Measurements from ENCODE around the gene ZBTB38. TPM values are rescaled to one million over a fixed set of nuclear protein-coding genes. Genes with fewer than 3 reads are reported as not detected.

The ZBTB38 gene
- total RNA-seq, 2 donors from 2014 or later: 33.3 to 45.6 TPM

GRCh38 chr3:141348837-141349236 lies 19.5 kb upstream of the ZBTB38 start:
- H3K27me3 Mint-ChIP-seq: peaks cover 4% of the 10 kb centered on the region
- no peak overlapping the region for H3K27ac Mint-ChIP-seq
- H3K9me3 Mint-ChIP-seq: no peaks in the 10 kb centered on the region
- no peaks in the 10 kb centered on the region for H3K4me1 Mint-ChIP-seq
- no peaks in the 10 kb centered on the region for H3K36me3 Mint-ChIP-seq (ENCODE audit: low read depth)
- no peak for ATAC-seq (replicated peaks)
- no peak overlapping the region for H3K4me3 Mint-ChIP-seq

DNA sequence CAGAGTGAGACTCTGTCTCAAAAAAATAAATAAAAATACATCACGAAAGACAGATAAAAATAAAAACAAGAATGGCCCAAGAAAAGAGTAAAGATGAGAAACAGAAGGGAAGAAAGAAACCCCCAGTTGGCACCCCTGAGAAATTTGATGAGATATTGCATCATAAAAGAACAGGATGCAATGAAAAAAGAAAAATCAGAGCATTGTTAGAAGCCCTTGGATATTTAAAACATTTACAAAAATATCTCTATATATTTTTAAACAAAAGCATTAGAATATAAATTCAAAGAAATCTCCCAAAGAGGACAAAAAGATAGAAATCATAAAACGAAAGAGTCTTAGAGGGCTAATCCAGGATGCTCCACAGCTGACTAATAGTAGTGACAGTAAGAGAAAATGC lies 18.6 kb upstream of the ZBTB38 start:
- no peak for ATAC-seq (replicated peaks)
- Mint-ChIP-seq H3K27me3 (peaks cover 8% of the 10 kb centered on the region), H3K27ac (no peak overlapping the region), H3K9me3 (no peaks in the 10 kb centered on the region), H3K4me3 (no peak overlapping the region), H3K4me1 (no peaks in the 10 kb centered on the region), H3K36me3 (ENCODE audit: low read depth) (no peaks in the 10 kb centered on the region)

DNA sequence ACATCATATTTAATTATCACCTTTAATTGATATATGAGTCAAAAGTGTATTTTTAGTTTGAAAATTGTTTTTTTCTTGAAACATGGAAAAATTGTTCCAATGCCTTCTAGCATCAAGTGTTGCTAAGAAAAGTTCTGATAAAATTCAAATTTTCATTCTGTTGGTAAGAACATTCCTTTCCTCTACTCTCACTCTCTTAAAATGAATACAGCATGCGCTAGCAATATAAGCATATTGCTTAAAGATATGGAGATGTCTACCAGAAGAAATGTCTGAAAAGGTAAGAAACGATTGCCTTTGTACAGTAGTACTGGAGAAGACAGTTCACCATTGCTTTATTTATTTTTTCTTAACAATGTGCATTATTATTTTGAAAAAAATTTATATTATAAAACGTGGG lies 17.6 kb upstream of the ZBTB38 start:
- Mint-ChIP-seq H3K4me1 (no peaks in the 10 kb centered on the region), H3K4me3 (no peak overlapping the region)

DNA sequence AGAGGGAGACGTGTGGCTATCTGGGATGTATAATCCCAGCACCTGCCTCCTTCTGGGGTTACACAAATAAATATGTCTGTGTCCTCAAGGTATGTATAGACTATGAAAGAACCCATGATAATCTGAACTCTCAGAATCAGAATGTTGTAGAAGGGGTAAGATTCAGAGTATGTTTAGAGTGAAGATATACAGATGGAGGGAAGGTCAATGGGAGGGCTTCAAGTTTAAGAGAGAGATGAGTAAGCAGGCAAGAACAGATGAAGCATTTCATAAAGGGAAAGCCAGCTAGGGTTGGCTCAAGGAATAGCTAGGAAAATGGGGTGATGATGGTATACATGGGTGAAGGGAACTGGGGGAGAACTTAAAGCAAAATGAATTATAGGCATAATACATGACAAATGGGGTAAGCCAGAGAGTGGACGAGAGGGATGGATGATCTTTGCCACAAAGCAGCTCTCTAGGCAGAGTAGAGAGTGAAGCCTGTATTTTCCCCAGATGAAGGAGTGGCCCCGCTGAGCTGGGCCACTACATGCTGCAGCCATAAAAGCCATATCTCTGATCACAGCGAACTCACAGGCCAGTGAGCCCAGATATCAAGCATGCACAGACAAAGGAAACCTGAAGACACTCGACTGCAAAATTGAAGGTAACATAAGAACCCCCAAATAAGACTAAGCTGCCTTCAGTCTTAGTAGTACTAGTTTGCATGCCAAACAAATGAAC lies 15.9 kb upstream of the ZBTB38 start:
- no peaks in the 10 kb centered on the region for H3K4me1 Mint-ChIP-seq
- no peak overlapping the region for H3K4me3 Mint-ChIP-seq
- ATAC-seq (replicated peaks): no peak

More for the DNA sequence above, 17.6 kb upstream of the ZBTB38 start:
- ATAC-seq (replicated peaks): no peak
- Mint-ChIP-seq H3K36me3 (ENCODE audit: low read depth) (no peaks in the 10 kb centered on the region), H3K9me3 (no peaks in the 10 kb centered on the region), H3K27me3 (peaks cover 8% of the 10 kb centered on the region), H3K27ac (no peak overlapping the region)

GRCh38 chr3:141353652-141354495 lies 14.4 kb upstream of the ZBTB38 start:
- ATAC-seq (replicated peaks): no peak
- no peak overlapping the region for H3K4me3 Mint-ChIP-seq
- no peaks in the 10 kb centered on the region for H3K9me3 Mint-ChIP-seq
- no peaks in the 10 kb centered on the region for H3K4me1 Mint-ChIP-seq
- H3K27ac Mint-ChIP-seq: no peak overlapping the region
- no peaks in the 10 kb centered on the region for H3K36me3 Mint-ChIP-seq (ENCODE audit: low read depth)
- peaks cover 8% of the 10 kb centered on the region for H3K27me3 Mint-ChIP-seq

More for the DNA sequence above, 15.9 kb upstream of the ZBTB38 start:
- H3K27me3 Mint-ChIP-seq: peaks cover 8% of the 10 kb centered on the region
- H3K9me3 Mint-ChIP-seq: no peaks in the 10 kb centered on the region
- H3K36me3 Mint-ChIP-seq (ENCODE audit: low read depth): no peaks in the 10 kb centered on the region
- H3K27ac Mint-ChIP-seq: no peak overlapping the region

DNA sequence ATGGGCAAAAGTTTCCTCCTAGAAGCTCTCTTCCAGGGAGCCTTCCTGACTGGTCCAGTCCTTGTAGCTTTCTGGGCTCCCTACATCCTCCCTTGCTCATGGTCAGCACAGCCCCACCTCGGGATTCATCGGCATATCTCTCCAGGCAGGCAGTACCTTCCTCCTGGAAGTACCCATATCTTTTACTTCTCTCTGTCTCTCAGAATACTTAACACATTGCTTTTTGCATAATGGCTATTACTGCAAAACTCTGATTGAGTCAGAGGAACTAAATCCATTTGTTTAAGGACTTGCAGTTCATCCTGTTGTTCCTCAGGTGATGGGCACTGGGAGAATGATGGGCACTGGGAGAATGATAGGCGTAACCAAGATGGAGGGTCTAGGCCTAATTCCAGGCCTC lies 13.8 kb upstream of the ZBTB38 start:
- Mint-ChIP-seq H3K36me3 (ENCODE audit: low read depth) (no peaks in the 10 kb centered on the region), H3K27me3 (peaks cover 5% of the 10 kb centered on the region), H3K27ac (no peak overlapping the region), H3K4me1 (no peaks in the 10 kb centered on the region), H3K9me3 (no peaks in the 10 kb centered on the region), H3K4me3 (no peak overlapping the region)
- no peak for ATAC-seq (replicated peaks)

DNA sequence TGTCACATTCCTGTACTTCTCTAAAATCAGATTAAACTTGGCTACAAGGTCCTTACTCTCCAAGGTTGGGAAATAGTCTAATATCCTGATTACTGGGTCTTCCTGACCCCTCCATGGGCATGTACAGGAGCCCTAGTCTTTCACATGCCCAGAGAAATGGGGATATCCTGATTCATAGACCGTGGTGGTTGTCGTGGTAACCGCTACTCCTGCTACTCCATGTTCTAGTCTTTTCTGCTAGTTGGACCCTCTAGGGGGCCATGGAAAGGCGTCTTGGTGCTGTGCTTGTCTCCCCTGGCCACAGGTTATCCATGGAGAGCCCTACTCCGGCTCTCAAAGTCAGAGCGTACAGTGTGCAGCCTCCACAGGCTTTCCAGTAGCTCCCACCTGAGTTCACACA lies 13.1 kb upstream of the ZBTB38 start:
- Mint-ChIP-seq H3K27me3 (peaks cover 4% of the 10 kb centered on the region), H3K36me3 (ENCODE audit: low read depth) (no peaks in the 10 kb centered on the region), H3K27ac (no peak overlapping the region), H3K4me3 (no peak overlapping the region), H3K9me3 (no peaks in the 10 kb centered on the region), H3K4me1 (no peaks in the 10 kb centered on the region)
- no peak for ATAC-seq (replicated peaks)

DNA sequence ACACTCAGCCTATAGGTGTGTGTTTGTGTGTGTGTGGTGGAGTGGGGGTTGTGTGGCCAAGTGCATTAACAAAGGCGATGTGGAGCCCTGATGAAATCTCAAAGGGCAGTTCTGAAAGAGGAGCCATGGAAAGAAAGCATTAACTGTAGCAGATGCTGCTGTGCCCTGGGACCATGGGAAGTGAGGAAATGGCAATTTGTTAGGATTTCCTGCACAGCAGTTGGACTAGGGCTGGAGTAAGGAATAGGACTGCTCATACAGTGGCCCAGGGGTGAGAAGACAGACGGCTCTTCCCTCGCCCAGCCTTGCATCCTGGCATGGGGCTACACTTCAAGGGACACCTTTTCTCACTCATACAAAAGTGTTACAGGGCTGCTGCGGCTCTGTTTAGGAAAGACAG lies 12.3 kb upstream of the ZBTB38 start:
- H3K4me1 Mint-ChIP-seq: peaks cover 5% of the 10 kb centered on the region
- no peak overlapping the region for H3K4me3 Mint-ChIP-seq
- peaks cover 4% of the 10 kb centered on the region for H3K27me3 Mint-ChIP-seq
- H3K27ac Mint-ChIP-seq: no peak overlapping the region
- ATAC-seq (replicated peaks): no peak
- no peaks in the 10 kb centered on the region for H3K36me3 Mint-ChIP-seq (ENCODE audit: low read depth)
- H3K9me3 Mint-ChIP-seq: no peaks in the 10 kb centered on the region

DNA sequence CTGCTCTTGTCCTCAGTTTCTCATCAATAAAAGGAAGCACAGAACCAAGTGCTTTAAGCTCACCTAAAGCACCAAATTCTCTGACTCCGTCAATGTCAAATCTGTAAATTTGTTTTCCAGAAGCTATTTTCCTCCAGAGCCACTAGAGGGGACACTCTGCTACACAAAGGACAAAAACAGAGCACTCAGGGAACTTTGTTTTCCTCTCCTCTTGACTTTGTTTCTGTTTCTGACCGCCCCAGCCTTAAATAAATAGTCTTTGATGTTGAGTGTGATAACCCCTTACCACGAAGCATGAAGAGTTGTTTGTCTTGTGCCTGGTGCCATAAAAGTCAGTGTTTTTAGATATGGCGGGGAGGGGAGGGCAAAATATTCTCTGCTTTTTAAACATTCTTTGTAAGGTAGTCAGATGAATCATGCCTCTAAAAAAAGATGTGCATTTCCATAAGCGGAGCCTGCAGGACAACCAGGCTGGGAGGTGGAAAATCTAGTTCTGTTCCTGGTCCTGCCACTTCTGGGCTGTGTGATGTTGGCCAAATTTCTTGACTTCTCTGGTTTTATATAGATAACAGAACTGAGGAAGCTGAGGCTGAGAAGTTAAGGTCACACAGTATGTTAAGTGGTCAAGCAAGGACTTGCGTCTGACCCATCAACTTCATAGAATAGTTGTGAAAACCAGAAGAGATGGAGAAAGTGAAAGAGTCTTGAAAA lies 7.3 kb upstream of the ZBTB38 start:
- Mint-ChIP-seq H3K9me3 (no peaks in the 10 kb centered on the region), H3K4me3 (peak overlapping the region; percentile 56), H3K27me3 (no peaks in the 10 kb centered on the region), H3K27ac (peak overlapping the region; percentile 42), H3K36me3 (ENCODE audit: low read depth) (no peaks in the 10 kb centered on the region), H3K4me1 (peaks cover 11% of the 10 kb centered on the region)
- ATAC-seq (replicated peaks): peak; percentile 81

DNA sequence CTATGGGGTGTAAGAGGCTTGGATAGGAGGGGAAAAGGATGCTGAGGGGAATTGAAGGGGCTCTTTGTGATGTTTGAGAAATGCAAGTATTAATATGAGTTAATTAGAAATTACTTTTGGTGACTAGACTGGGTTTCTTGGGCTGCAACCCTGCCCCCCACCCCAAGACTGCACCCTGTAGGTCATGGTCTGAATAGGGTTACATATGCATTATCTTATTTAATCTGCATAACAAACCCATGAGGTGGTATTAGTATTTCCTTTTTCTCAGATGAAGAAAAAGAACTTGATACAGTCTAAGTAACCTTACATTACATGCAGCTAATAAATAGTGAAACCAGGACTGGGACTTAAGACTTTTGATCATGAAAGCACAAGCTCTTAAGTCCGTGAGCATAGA lies 5.6 kb upstream of the ZBTB38 start:
- Mint-ChIP-seq H3K4me3 (no peak overlapping the region), H3K27ac (no peak overlapping the region)
- ATAC-seq (replicated peaks): no peak

GRCh38 chr3:141365201-141365600 lies 3.1 kb upstream of the ZBTB38 start:
- no peaks in the 10 kb centered on the region for H3K27me3 Mint-ChIP-seq
- no peak overlapping the region for H3K27ac Mint-ChIP-seq
- H3K4me3 Mint-ChIP-seq: no peak overlapping the region
- no peaks in the 10 kb centered on the region for H3K36me3 Mint-ChIP-seq (ENCODE audit: low read depth)
- peaks cover 26% of the 10 kb centered on the region for H3K4me1 Mint-ChIP-seq
- no peaks in the 10 kb centered on the region for H3K9me3 Mint-ChIP-seq
- no peak for ATAC-seq (replicated peaks)

More for the DNA sequence above, 5.6 kb upstream of the ZBTB38 start:
- Mint-ChIP-seq H3K4me1 (peaks cover 17% of the 10 kb centered on the region), H3K9me3 (no peaks in the 10 kb centered on the region), H3K36me3 (ENCODE audit: low read depth) (no peaks in the 10 kb centered on the region), H3K27me3 (no peaks in the 10 kb centered on the region)

DNA sequence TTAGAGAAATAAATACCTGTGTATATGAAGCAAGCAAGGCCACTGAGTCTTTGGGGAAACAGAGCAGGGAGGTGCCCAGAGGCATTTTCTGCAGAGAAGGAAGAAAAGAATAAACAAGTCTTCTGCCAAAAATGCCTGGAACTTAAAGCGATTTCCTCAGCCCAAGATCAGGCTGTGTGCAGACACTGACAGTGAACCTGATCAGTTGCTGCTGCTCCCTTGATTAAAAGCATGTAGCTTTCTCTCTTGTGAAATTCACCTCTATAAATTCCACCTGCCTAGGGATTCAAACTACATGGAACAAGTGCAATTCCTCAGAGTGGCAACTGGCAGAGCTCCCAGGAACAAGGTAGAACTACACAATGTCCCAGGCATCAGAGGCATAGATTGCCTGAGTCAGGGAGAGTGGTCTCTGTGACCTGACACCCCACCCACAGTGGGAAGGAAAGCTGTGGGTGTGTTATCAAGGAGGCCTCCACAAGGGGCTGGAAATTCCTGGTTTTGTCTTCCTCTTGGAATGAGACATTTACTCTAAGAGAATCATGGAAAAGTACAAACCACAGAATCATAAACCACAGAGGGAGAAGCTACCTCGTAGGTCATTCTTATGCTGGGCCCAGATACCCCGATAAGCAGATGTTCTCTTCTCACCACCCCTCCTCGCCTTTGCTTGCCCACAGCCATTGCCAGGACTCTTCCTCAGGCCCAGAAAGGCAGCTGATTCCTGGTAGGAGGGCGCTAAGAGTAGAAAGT lies 1.8 kb upstream of the ZBTB38 start:
- H3K4me3 Mint-ChIP-seq: no peak overlapping the region
- peaks cover 18% of the 10 kb centered on the region for H3K4me1 Mint-ChIP-seq
- no peaks in the 10 kb centered on the region for H3K9me3 Mint-ChIP-seq
- H3K27ac Mint-ChIP-seq: no peak overlapping the region
- no peak for ATAC-seq (replicated peaks)
- no peaks in the 10 kb centered on the region for H3K27me3 Mint-ChIP-seq
- no peaks in the 10 kb centered on the region for H3K36me3 Mint-ChIP-seq (ENCODE audit: low read depth)

DNA sequence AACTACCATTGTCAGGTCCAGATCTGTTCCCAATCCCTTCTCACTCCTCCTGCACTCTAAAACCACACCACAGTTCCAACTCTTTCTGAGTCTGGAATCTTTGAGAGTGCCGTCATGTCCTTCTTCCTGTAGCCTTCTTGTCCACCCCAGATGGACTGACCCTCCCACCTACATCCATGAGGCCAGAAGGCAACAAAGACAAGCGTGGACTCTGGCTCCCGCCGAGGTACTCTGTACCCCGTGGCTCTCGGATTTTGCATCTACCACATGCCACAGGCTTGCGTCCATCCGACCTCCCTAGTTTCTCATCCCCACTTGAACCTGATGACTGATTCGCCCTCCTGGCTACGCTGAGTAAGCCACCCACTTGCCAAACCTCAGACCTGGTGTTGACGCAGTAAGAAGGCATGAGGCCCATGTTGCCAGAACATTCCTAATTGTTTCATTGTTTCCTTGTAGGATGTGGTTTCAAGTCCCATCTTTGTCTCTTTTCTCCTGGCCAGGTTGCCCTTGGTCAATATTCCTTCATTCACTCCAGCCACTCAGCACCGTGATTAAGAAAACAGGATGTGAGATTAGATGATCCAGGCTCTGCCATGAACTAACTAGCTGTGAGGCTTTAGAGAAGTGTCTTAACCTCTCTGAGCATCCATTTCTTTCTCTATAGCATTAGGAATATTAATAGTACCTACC lies 1.1 kb upstream of the ZBTB38 start:
- Mint-ChIP-seq H3K27me3 (no peaks in the 10 kb centered on the region), H3K4me3 (no peak overlapping the region), H3K9me3 (no peaks in the 10 kb centered on the region), H3K4me1 (peaks cover 22% of the 10 kb centered on the region), H3K27ac (peak overlapping the region; percentile 44), H3K36me3 (ENCODE audit: low read depth) (no peaks in the 10 kb centered on the region)
- peak; percentile 20 for ATAC-seq (replicated peaks)
